PFSK-1 (cell line): ENCODE results near the gene ABCC1.

Experiments
- FOXP2 ChIP-seq: optimal IDR thresholded peaks from 2 replicates; pipeline ENCODE3; 2011; ENCODE audit warnings: borderline replicate concordance, control low read depth, inconsistent platforms; ENCODE audit not compliant: insufficient read depth; ENCODE audit errors: extremely low read length, extremely low read depth
- POLR2AphosphoS5 ChIP-seq: IDR thresholded peaks from 2 replicates; pipeline ENCODE4 v1.6.1; 2012; ENCODE audit warnings: low read depth, mild to moderate bottlenecking, control low read depth, low read length, moderate library complexity
- REST ChIP-seq, 2 experiments: IDR thresholded peaks; 2 replicates each; pipeline versions ENCODE4 v1.6.1 to v1.8.0; 2011 to 2012; ENCODE audit warnings: low read depth in 2 of 2, low read length in 2 of 2, control low read depth in 1 of 2, inconsistent platforms in 1 of 2, mild to moderate bottlenecking in 1 of 2, moderate library complexity in 1 of 2; ENCODE audit not compliant: insufficient read depth in 1 of 2
- SIN3A ChIP-seq: IDR thresholded peaks from 2 replicates; pipeline ENCODE4 v1.6.1; 2012; ENCODE audit warnings: mild to moderate bottlenecking, low read length, moderate library complexity, borderline replicate concordance; ENCODE audit not compliant: insufficient read depth
- TAF1 ChIP-seq: IDR thresholded peaks from 2 replicates; pipeline ENCODE4 v1.6.1; 2012; ENCODE audit warnings: low read length, control low read depth, borderline replicate concordance; ENCODE audit not compliant: insufficient read depth

ABCC1 gene

GRCh38 chr16:16028311-16028999, 79.0 kb downstream of the ABCC1 start:
- TF ChIP-seq TAF1 (no peak), FOXP2 (no peak), REST (IDR thresholded peaks at IDR 0.05; ENCODE audit: insufficient read depth in 1 of 2, low read depth in 2 of 2, low read length in 2 of 2) (no peak), SIN3A (no peak), POLR2AphosphoS5 (no peak)

GRCh38 chr16:16029431-16030011, 80.1 kb downstream of the ABCC1 start:
- TF ChIP-seq FOXP2 (no peak), TAF1 (no peak), SIN3A (no peak), REST (IDR thresholded peaks at IDR 0.05; ENCODE audit: insufficient read depth in 1 of 2, low read depth in 2 of 2, low read length in 2 of 2) (no peak)

DNA sequence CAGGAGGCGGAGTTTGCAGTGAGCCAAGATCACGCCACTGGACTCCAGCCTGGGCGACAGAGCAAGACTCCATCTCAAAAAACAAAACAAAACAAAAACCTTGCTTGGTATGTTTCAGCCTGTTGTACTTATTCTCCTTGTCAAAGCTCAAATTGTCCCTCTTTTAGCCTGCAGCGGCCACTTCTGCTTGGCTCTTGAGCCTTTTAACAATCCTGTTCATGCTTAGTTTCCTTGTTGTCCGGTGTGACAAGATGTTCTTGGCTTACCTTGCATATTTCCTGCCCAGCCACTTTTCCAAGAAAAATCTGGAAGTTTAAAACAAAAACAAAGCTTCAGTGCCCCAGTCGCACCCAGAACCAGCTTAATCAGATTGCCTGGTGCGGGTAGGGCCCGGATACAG, 81.0 kb downstream of the ABCC1 start:
- TF ChIP-seq SIN3A (no peak), POLR2AphosphoS5 (no peak)

- TF ChIP-seq SIN3A, result no peak
- TF ChIP-seq POLR2AphosphoS5, result no peak
- TF ChIP-seq TAF1, result no peak
- no peak for TF ChIP-seq REST (IDR thresholded peaks at IDR 0.05; ENCODE audit: insufficient read depth in 1 of 2, low read depth in 2 of 2, low read length in 2 of 2)
- TF ChIP-seq FOXP2, result no peak
These were observed 82.0 kb downstream of the ABCC1 start for GRCh38 chr16:16031401-16031800.

GRCh38 chr16:16032271-16032979, 83.0 kb downstream of the ABCC1 start:
- TF ChIP-seq TAF1 (no peak), FOXP2 (no peak), POLR2AphosphoS5 (no peak), REST (IDR thresholded peaks at IDR 0.05; ENCODE audit: insufficient read depth in 1 of 2, low read depth in 2 of 2, low read length in 2 of 2) (no peak), SIN3A (no peak)
